MCF 10A (cell line): ENCODE results near the gene AP1M2. TPM values are rescaled to one million over a fixed set of nuclear protein-coding genes. Genes with fewer than 3 reads are reported as not detected.
"Not testable (repeated sequence)": the region's sequence is repeated elsewhere in the genome, so short reads cannot be mapped to it uniquely, and the experiment has no call there.

Source experiments
- BruUV-seq: library from RNA; stranded (reverse); fragments of 400-500 nt; replicated peaks from 2 replicates; lab custom pipeline; 2021; lab: Mats Ljungman, UMichigan
- CTCF ChIA-PET: fragments of 300-600 bp; sonication (Branson Sonifier 250); formaldehyde crosslinking; extraction: SDS; loops from one replicate; lab custom pipeline; 2021; ENCODE audit warnings: antibody characterized with exemption, inconsistent platforms; lab: Yijun Ruan, JAX
- POLR2A ChIA-PET: fragments of 300-600, 350-650 bp; sonication (Branson Sonifier 250); formaldehyde crosslinking; extraction: SDS; loops from one replicate; lab custom pipeline; 2020; ENCODE audit warnings: antibody characterized with exemption, inconsistent platforms; lab: Yijun Ruan, JAX
- DNase-seq: peaks from one replicate; pipeline ENCODE4 v3.0.0-alpha.2; 2018; ENCODE audit not compliant: unreplicated experiment
- H3K27ac Mint-ChIP-seq: one replicate; pipeline ENCODE4 v1.8.0; 2022; ENCODE audit warnings: mild to moderate bottlenecking, low read depth, mixed read lengths; ENCODE audit not compliant: unreplicated experiment
- H3K27me3 Mint-ChIP-seq: one replicate; pipeline ENCODE4 v1.8.0; 2022; ENCODE audit warnings: mixed read lengths; ENCODE audit not compliant: insufficient read depth, unreplicated experiment
- H3K36me3 Mint-ChIP-seq: one replicate; pipeline ENCODE4 v1.8.0; 2022; ENCODE audit warnings: mild to moderate bottlenecking, moderate library complexity, mixed read lengths; ENCODE audit not compliant: insufficient read depth, unreplicated experiment
- H3K4me1 Mint-ChIP-seq: one replicate; pipeline ENCODE4 v1.8.0; 2022; ENCODE audit warnings: mixed read lengths; ENCODE audit not compliant: insufficient read depth, unreplicated experiment
- H3K4me3 Mint-ChIP-seq: one replicate; pipeline ENCODE4 v1.8.0; 2022; ENCODE audit warnings: mild to moderate bottlenecking, moderate library complexity, mixed read lengths; ENCODE audit not compliant: unreplicated experiment
- H3K9me3 Mint-ChIP-seq: one replicate; pipeline ENCODE4 v1.8.0; 2022; ENCODE audit warnings: mixed read lengths; ENCODE audit not compliant: unreplicated experiment
- intact Hi-C: fragments of 100-400 bp; cut with micrococcal nuclease; formaldehyde crosslinking; loops from 2 replicates; pipeline ENCODE4 v1.14.1; 2022
- microRNA-seq: library from miRNA; unstranded; fragments of <30 nt; microRNA quantifications from one replicate; pipeline ENCODE4 v1.2.0, GENCODE V29; 2022
- total RNA-seq: library from RNA; stranded (reverse); gene quantifications from 2 replicates; pipeline ENCODE4 v1.2.3, GENCODE V29; 2022
- TF ChIP-seq, protein P1 (sequence below): fragments of 200-600 bp; IDR thresholded peaks from one replicate; pipeline ENCODE4 v1.8.0; 2022; ENCODE audit warnings: antibody characterized with exemption, mild to moderate bottlenecking; ENCODE audit not compliant: unreplicated experiment

Gene AP1M2
- total RNA-seq, 1 experiment from 2014 or later = 6.1 TPM

DNA sequence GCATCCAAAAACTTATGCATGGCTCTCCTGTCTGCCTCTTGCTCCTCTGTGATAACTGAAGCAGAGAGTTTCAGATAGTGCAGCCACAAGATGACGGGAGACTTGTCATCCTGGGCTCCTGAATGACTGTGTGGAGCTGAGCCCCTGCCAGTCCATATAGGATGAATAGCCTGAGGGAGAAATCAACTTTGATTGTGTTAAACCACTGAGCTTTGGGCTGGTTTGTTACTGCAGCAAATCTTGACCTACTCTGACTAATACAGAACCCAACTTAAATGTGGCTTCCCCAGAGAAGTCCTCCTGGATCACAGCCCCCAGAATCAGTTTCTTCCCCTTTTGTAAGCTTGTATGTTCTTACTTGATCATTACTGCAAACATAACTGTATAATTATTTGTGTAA, 54.7 kb downstream of the AP1M2 start:
- H3K27me3 Mint-ChIP-seq = no peaks in the 10 kb centered on the region
- no TSS peak for BruUV-seq
- DNase-seq = no peak
- no peak overlapping the region for H3K4me3 Mint-ChIP-seq
- H3K36me3 Mint-ChIP-seq = no peaks in the 10 kb centered on the region
- TF ChIP-seq, protein P1, sequence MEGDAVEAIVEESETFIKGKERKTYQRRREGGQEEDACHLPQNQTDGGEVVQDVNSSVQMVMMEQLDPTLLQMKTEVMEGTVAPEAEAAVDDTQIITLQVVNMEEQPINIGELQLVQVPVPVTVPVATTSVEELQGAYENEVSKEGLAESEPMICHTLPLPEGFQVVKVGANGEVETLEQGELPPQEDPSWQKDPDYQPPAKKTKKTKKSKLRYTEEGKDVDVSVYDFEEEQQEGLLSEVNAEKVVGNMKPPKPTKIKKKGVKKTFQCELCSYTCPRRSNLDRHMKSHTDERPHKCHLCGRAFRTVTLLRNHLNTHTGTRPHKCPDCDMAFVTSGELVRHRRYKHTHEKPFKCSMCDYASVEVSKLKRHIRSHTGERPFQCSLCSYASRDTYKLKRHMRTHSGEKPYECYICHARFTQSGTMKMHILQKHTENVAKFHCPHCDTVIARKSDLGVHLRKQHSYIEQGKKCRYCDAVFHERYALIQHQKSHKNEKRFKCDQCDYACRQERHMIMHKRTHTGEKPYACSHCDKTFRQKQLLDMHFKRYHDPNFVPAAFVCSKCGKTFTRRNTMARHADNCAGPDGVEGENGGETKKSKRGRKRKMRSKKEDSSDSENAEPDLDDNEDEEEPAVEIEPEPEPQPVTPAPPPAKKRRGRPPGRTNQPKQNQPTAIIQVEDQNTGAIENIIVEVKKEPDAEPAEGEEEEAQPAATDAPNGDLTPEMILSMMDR = no peak
- ChIA-PET CTCF (interaction anchor here (1.0 kb wide), 1 partner anchor 20 kb away, joined by 4 read pairs; no protein-coding TSS in a partner anchor), POLR2A (interaction anchor here (1.8 kb wide), 1 partner anchor 24 kb away, joined by 5 read pairs; no protein-coding TSS in a partner anchor)
- H3K27ac Mint-ChIP-seq = no peak overlapping the region
- H3K9me3 Mint-ChIP-seq = no peaks in the 10 kb centered on the region
- intact Hi-C loops = no loop called here
- peaks cover 7% of the 10 kb centered on the region for H3K4me1 Mint-ChIP-seq

DNA sequence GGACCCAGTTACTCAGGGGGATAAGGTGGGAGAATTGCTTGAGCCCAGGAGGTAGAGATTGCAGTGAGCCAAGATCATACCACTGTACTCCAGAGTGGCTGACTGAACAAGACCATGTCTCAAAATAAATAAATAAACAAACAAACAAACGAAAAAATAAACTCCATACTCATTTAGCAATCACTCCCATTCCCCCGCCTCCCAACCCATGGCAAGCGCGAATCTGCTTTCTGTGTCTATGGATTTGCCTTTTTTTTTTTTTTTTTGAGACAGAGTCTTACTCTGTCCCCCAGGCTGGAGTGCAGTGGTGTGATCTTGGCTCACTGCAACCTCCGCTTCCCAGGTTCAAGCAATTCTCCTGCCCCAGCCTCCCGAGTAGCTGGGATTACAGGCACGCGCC, 60.2 kb downstream of the AP1M2 start:
- intact Hi-C loops, POLR2A ChIA-PET, H3K36me3 Mint-ChIP-seq, H3K4me1 Mint-ChIP-seq, BruUV-seq, H3K27ac Mint-ChIP-seq, H3K27me3 Mint-ChIP-seq, DNase-seq, H3K9me3 Mint-ChIP-seq, H3K4me3 Mint-ChIP-seq: not testable (repeated sequence)
- CTCF ChIA-PET = interaction anchor here (0.9 kb wide), 1 partner anchor 19 kb away, joined by 3 read pairs; no protein-coding TSS in a partner anchor

DNA sequence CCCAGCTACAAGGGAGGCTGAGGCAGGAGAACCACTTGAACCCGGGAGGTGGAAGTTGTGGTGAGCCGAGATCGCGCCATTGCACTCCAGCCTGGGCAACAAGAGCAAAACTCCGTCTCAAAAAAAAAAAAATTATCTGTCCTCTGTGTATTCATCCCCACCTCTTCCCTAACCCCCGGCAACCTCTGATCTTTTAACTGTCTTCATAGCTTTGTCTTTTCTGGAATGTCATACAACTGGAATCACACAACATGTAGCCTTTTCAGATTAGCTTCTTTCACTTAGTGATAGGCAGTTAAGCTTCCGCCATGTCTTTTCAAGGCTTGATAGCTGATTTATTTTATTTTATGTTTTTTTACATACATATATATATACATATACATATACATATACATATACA, 61.5 kb downstream of the AP1M2 start:
- BruUV-seq = no TSS peak
- Mint-ChIP-seq H3K27me3 (no peaks in the 10 kb centered on the region), H3K36me3 (no peaks in the 10 kb centered on the region), H3K9me3 (no peaks in the 10 kb centered on the region), H3K27ac (no peak overlapping the region), H3K4me1 (no peaks in the 10 kb centered on the region), H3K4me3 (no peak overlapping the region)
- POLR2A ChIA-PET = no interaction called here
- CTCF ChIA-PET = interaction anchor here (0.7 to 1.0 kb wide), 2 partner anchors 28 to 56 kb away, joined by 3 read pairs; no protein-coding TSS in a partner anchor
- intact Hi-C loops = no loop called here
- no peak for DNase-seq
- TF ChIP-seq, protein P1 = no peak

DNA sequence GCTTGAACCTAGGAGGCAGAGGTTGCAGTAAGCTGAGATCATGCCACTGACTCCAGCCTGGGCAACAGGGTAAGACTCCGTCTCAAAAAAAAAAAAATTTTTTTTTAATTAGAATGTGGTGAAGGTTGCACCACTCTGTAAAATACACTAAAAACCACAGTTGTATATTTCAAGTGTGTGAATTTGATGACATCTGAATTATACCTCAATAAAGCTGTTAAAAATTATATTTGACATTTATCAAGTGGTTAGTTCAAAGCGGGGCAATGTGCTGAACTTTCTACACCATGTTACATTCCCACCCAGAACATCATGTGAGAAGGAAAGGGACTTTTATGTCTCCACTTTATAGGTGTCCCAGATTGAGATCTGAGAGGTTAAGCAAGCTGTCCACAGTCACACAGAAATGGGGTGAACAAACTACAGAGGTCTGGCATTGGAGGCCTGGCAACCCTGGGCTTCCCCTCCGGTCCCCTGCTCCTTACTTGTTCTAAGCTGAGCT, 63.9 kb downstream of the AP1M2 start:
- intact Hi-C loops = no loop called here
- POLR2A ChIA-PET = interaction anchor here (1.6 kb wide), 1 partner anchor 20 kb away, joined by 4 read pairs; no protein-coding TSS in a partner anchor
- H3K27ac Mint-ChIP-seq = no peak overlapping the region

More for the DNA sequence above, 63.9 kb downstream of the AP1M2 start:
- Mint-ChIP-seq H3K4me3 (no peak overlapping the region), H3K36me3 (no peaks in the 10 kb centered on the region), H3K27me3 (peaks cover 17% of the 10 kb centered on the region), H3K9me3 (no peaks in the 10 kb centered on the region), H3K4me1 (no peaks in the 10 kb centered on the region)
- TF ChIP-seq, protein P1 = no peak
- no peak for DNase-seq
- CTCF ChIA-PET = interaction anchor here (0.5 to 1.4 kb wide), 9 partner anchors 13 to 258 kb away, joined by 3 to 6 read pairs (median 3); no protein-coding TSS in a partner anchor
- no TSS peak for BruUV-seq

Small RNA genes lying within 50 kb of the gene (microRNA-seq; reads per million reads assigned to microRNA genes)
- not detected for gene MIR1238

Other genes with a start within 250 kb of the AP1M2 start
- gene ICAM3, start 247.7 kb downstream of the AP1M2 start, total RNA-seq = 7.6 and 7.9 TPM in 2 replicates
- gene TYK2, start 206.7 kb downstream of the AP1M2 start, total RNA-seq = 75.0 and 83.7 TPM in 2 replicates
- 164 and 188 TPM in 2 replicates for gene CDC37, start 183.8 kb downstream of the AP1M2 start, total RNA-seq
- gene PDE4A, start 166.8 kb downstream of the AP1M2 start, total RNA-seq = 0.42 and 0.49 TPM in 2 replicates
- gene KEAP1, start 84.0 kb downstream of the AP1M2 start, total RNA-seq = 46.1 and 48.5 TPM in 2 replicates
- not detected in 2 replicates for gene S1PR5, start 69.9 kb downstream of the AP1M2 start, total RNA-seq
- gene ATG4D, start 43.4 kb downstream of the AP1M2 start, total RNA-seq = 22.6 and 36.8 TPM in 2 replicates
- gene KRI1, start 21.3 kb downstream of the AP1M2 start, total RNA-seq = 23.3 and 27.4 TPM in 2 replicates
- 2.5 and 2.6 TPM in 2 replicates for gene CDKN2D, start 18.3 kb downstream of the AP1M2 start, total RNA-seq
- gene SLC44A2, start 38.2 kb upstream of the AP1M2 start, total RNA-seq = 6.2 and 10.6 TPM in 2 replicates
- gene ILF3, start 67.0 kb upstream of the AP1M2 start, total RNA-seq = 278 and 297 TPM in 2 replicates
- 57.5 and 71.3 TPM in 2 replicates for gene QTRT1, start 114.1 kb upstream of the AP1M2 start, total RNA-seq
- 114 and 125 TPM in 2 replicates for gene DNM2, start 130.8 kb upstream of the AP1M2 start, total RNA-seq
- 16.5 and 23.2 TPM in 2 replicates for gene TMED1, start 248.9 kb upstream of the AP1M2 start, total RNA-seq